IPS-NIHi11 (cell line): ENCODE measurements around the gene PTPN9.
A peak's percentile ranks its signal among the peaks of the same experiment; 100 is the strongest.
"Not testable (repeated sequence)": the region's sequence is repeated elsewhere in the genome, so short reads cannot be mapped to it uniquely, and the experiment has no call there.

Experiments used
- DNase-seq: peaks from one replicate; pipeline ENCODE4 v3.0.0; 2012; ENCODE audit warnings: mixed read lengths, low spot score

PTPN9 gene

DNA sequence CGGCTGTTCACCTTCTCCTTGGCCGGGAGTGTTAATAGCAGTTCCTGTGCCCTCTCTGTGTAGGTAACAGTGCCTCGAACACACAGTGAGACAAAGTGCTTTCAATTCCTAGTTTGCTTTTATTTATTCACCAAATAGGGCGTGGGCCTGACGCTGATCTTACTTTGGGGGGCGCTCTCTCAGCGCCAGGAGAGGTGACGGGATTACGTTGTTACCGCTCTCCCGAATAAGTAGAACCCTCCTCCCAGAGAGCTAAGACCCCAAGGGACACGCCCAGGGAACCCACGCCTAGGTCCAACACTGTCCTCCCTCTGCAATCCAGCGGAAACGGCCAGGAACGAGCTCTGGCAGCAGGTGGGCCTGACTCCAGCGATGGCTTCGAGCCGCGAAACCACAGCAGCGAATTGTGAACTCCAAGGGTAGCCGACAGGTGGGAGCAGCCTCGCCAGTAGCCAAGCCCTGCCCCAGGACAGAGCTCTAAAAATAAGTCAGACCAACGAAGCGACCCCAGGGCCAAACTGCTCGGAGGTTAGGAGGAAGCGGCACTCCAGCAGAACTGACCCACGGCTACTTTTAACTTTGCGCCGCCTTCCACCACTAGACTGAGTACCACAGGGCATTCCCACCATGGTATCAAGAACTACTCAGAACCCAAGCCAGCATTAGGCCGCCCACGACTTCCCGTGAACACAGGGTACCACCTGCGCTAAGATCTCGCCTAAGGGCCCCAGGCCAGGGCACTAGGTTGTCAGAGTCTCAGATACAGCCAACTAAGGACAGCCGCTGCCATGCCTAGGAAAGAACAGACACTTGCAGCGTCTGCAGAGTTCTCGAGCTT lies 126.0 kb downstream of the PTPN9 start:
- DNase-seq: no peak

DNA sequence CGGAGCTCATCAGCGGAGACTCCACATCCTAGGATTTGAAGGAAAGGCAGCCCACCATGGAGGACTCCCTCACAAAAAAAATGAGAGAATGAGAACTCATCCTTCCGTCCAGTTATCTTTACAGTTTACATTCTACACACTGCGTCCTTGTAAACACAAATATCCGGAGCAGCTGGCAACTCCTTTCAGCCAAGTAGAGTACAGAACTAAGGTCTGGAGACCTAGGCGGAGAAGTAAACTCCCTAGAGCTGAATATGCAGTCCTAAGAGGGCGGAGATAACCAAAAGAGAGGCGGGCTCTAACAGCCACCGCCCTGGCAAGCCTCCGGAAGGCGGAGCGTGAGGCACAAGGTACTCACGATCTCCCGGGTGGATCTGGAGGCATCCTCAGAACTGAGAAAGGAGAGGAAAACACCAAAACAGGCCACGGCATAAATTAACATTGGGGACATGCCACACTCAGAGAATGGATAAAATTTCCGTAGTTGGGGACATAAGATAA lies 126.7 kb downstream of the PTPN9 start:
- DNase-seq: no peak

DNA sequence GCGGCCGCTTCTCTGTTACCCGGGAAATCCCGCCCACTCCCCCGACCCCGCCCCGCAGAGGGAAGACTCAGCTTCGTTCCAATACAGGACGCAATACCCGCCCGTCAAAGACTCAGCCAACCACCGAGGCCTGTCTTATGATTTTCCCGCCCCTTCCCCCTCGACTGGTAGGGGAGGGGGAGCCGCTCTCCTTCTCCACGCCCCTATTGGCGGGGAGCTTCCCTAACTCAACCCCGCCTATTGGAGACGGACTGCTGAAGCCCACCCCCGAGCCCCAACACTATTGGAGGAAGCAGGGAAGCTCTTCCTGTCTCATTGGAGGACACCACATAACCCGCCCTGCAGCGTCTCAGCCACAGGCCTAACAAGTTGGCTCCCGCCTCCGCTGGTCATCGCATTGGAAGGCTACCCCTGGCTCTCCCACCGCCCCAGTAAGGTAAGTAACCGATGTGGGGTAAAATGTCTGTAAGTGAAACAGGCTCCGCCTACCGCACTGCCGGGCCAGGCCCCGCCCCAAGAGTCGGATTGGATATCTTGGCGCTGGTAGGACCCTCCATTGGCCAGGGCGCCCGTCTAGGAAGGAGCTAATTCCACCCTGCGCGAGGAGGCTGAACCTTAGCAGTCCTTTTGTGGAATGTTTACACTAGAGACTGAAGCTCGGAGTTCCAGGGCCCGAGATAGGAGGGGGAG lies 127.3 kb downstream of the PTPN9 start, which contains the start of gene SIN3A:
Gene SIN3A (minus strand): TSS at position 17 of the 690 bp plus-strand sequence. CDS start 21,315 bp downstream, outside the sequence.
- peak; percentile 60 for DNase-seq

DNA sequence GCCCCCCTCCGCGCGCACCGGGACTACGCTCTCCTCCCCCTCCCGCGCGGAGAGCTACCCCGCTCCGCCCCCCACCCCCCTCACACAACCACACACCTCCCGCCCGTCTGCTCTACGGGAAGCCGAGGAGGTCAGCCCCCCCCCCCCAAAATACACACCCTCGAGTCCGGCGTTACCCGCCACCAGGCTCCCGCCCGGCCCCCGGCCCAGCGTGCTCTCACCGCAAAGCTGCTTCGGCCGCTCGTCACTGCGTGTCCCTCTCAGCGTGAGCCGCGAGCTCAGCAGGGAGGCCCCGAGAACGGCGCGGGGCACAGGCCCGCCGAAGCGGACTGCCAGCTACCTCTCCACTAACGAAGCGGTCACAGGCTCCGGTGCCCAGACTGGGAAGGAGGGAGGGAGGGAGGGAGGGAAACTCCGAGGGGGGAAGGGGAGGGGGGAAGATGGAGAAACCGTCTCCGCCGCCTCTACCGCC lies 127.9 kb downstream of the PTPN9 start:
- no peak for DNase-seq

DNA sequence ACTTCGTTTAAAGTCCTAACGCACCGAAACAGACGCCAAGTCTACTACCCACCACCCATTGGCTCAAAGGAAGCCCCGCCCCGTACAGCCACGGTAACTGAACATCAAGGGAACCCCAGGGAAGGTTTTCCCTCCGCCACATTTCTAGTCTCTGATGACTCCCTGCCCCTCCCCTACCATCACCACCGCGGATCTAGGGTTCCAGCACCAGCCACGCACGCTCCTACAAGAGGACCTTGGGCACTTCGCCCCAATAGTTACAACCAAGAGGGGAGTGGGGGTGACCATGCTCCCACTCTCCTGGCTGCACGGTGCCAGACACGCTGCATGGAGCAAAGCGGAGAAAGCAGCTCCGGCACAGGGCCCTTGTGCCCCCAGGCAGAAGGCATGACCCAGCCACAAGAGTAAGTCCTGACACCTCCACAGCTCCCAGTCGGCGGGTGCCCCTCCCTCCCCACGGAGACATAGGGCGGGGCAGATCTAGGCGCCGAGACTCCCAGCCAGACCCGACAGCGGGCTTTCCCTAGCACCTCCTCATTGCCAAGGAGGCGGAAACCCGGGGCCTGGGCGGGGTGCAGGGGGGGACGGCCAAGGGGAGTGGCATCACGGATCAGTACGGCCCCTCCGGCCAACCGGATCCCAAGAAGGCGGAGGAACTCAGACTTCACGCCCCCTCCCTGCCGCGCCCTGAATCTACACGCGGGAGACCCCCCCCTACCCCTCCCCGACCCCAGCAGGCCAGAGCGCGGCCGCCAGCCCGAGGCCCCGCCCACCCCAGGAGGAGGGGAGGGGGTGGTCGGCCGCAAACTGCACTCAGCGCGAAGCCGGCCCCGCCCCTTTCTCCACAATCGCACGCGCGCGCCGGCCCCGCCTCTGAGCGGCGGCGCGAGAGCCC lies 128.6 kb downstream of the PTPN9 start:
- peak; percentile 83 for DNase-seq

DNA sequence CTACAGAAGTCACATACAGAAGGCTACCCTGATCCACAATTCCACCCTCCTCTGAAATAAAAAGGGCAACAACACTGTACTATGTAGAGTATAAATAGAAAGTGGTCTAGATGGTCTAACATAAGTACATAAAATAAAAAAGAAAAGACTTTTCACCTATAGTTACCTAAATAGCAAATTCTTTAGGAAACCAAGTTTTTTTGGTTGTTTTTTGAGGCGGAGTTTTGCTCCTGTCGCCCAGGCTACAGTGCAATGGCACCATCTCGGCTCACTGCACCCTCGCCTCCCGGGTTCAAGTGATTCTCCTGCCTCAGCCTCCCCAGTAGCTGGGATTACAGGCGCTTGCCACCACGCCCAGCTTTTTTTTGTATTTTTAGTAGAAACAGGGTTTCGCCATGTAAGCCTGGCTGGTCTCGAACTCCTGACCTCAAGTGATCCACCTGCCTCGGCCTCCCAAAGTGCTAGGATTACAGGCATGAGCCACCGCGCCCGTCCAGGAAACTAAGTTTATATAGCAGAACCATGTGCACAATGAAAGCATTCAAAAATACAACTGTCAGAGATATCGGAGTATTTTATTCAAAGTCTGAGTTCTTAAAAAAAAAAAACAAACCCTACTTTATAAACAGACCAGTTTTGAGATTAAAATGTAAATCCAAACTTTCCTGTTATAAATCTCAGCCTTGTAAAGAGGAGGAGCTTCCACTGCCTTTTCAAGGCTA lies 129.4 kb downstream of the PTPN9 start:
- DNase-seq: no peak

DNA sequence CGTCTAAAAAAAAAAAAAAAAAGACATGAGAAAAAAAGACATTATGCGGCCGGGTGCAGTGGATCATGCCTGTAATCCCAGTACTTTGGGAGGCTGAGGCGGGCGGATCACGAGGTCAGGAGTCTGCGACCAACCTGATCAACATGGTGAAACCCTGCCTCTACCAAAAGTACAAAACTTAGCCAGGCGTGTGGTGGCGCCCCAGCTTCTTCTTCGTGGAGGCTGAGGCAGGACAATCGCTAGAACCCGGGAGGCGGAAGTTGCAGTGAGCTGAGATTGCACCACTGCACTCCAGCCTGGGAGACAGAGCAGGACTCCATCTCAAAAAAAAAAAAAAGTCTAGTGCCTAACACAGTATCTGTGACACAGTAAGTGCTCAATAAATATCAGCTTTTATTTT lies 130.9 kb downstream of the PTPN9 start:
- DNase-seq: not testable (repeated sequence)

DNA sequence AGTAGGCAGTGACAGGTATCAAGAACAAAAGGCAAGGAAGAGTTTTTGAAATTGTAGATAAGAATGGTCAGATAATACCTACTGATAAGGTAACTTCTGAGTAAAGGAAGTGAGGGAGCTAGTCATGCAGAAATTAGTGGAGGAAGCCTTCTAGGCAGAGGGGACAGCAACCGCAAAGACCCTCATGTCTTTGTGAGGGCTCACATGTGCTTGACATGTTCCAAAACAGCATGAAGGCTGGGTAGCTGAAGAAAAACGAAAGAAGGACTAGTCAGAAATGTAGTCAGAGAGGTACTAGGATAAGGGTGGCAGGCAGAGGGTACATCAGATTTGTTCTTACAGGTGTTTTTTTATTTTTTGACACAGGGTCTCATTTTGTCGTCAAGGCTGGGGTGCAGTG lies 133.0 kb downstream of the PTPN9 start:
- no peak for DNase-seq

DNA sequence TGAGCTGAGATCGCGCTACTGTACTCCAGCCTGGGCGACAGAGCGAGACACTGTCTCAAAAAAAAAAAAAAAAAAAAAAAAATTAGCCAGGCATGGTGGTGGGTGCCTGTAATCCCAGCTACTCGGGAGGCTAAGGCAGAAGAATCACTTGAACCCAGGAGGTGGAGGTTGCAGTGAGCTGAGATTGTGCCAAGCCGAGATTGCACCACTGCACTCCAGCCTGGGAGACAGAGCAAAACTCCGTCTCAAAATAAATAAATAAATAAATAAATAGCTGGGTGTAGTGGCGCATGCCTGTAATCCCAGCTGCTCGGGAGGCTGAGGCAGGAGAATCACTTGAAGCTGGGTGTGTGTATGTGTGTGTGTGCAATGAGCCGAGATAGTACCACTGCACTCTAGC lies 133.8 kb downstream of the PTPN9 start:
- DNase-seq: not testable (repeated sequence)

DNA sequence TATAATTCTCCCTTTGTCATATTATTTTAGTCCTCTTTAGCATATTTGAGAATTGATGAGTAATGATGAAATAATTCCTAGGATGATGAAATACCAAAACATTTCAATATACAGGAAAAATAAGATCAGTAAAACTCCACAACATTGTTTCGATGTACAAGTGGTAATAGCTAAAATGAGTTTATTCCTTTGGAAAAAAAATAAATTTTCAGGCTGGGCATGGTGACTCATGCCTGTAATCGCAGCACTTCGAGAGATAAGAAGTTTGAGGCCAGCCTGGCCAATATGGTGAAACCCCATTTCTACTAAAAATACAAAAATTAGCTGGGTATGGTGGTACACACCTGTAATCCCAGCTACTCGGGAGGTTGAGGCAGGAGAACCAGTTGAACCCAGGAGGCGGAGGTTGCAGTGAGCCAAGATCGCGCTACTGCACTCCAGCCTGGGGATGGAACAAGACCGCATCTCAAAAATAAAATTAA lies 135.1 kb downstream of the PTPN9 start:
- DNase-seq: not testable (repeated sequence)

DNA sequence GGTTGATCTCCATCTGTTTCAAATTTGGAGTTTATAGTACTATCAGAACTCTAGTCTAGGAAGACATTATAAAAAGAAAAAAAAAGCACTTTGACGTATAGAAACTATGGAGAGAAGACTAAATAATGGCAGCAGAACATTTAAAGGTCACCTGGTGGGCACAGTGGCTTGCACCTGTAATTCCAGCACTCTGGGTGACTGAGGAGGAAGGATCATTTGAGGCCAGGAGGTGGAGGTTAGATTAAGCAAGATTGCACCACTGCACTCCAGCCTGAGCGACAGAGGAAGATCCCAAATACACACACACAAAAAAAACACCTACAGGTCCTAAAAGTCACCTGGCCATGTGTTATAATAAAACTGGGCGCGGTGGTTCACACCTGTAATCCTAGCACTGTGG lies 141.4 kb downstream of the PTPN9 start:
- no peak for DNase-seq

DNA sequence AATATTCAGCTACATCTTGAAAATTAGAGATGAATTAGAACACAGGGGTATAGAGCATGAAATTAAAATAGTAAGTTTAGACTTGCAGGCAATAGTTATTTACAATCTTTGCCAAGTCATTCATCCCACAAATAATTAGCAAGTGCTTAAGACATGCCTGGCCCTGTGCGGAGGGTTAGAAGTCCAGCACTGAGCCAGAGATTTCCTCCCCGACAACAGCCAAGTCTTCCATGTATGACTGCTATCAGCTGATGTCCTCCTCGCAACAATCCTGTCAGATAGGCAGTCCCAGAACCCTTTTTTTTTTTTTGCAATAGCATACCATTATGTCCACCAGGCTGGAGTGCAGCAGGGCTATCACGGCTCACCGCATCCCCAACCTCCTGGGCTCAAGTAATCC lies 142.2 kb downstream of the PTPN9 start:
- DNase-seq: no peak

DNA sequence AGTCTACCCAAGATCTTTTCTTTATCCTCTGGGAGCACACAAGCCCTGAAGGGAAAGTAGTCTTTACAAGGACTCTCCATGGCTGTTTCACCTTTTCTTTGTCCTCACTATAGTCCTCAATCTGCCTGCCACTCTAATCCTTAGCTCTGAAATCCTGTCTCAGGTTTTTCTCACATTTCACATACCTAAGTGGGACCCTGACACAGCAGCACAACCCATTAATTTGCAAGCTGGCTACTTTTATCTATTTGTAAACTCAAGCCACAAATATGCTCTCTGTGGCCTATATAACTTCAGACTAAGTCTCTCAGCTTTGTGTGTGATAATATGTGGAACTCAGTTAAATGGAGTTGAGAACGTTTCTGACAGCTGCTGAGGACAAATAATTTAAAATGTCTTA lies 147.4 kb downstream of the PTPN9 start:
- DNase-seq: no peak

DNA sequence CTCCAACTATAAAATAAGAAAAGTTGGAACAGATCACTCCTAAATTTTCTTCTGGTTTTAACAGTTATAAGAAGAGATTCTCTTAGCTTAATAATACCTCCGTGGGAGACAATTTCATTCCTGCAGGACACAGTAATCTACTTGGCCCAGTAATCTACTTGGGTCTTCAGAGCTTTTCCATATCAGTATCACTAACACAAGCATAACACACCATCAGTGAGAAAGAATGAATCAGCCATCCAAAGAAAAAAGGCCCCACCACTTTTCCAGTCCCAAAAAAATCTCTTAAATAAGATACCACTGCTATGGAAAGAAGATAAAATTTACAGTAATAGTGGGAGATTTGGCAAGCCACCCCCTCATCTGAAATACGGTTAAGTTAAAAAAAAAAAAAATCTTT lies 147.8 kb downstream of the PTPN9 start:
- no peak for DNase-seq

DNA sequence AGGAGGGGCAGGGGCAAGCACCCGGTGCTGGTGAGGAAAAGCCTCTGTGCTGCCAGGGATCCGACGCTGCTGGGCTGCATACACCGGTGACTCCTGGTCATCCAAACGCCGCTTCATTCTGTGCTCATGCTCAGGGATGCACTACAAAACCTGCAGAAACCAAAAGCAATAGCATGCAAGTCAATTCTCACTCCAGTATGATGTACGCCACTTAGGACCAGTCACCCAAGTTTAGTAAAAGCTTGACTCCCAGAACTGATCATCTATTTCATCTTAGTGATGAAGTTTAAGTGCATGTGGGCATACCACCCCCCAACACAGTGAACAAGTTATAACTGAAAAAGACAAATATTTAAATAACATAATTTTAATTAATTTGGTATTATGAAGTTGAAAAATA lies 148.9 kb downstream of the PTPN9 start:
- DNase-seq: no peak

DNA sequence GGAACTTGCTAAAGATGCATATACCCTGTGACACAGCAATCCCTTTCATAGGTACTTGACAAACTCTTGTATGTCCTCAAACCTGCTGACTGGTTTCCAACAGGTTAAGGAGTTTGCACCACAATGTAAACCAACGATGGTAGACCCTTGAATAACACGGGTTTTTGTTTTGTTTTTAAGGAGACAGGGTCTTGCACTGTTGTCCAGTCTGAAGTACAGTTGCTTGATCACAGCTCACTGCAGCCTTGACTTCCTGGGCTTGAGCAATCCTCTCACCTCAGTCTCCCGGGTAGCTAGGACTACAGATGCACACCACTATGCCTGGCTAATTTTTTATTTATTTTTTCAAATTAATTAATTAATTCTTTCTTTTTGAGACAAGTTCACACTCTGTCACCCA lies 151.0 kb downstream of the PTPN9 start:
- DNase-seq: no peak

DNA sequence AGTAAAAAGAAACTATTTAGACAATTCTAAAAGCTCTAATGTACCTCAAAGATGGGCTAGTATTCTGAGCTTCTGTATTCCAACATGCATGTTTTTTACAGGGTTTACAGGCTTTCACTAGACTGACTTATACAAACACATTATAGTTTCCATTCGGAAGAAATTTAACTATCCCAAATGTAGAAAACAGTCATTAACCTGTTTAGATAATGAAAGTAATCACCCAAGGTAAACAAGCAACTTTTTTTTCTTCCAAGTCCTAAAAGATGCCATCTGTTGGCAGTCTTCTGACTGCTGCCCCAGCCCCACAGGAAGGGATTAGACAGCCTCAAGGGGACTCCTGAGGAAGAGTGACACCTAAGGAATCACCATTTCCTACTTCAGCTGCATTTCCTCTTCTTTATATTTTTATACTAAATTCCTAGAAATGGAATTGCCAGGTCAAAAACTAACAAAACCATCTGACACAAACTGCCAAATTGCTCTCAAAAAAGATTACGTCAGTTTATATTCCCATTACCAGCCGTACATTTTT lies 153.1 kb downstream of the PTPN9 start:
- DNase-seq: no peak

DNA sequence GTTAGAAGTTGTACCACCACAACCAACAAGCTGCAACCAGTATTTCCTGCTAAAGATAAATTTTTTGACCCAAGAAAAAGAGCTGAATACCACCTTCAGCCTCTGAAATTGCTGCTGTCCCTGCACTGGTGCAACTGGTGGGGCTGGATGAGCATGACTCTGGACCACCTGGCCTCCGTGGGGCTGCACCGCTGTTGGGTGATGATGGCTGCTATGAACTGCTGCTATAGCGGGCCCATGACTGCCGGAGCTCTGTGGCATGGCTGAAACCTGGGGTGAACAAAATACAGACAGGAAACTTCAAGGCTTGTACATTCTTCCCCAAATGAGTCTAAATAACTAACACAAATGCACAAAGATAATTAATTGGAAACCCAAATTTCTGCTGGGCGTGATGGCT lies 156.6 kb downstream of the PTPN9 start:
- DNase-seq: no peak

DNA sequence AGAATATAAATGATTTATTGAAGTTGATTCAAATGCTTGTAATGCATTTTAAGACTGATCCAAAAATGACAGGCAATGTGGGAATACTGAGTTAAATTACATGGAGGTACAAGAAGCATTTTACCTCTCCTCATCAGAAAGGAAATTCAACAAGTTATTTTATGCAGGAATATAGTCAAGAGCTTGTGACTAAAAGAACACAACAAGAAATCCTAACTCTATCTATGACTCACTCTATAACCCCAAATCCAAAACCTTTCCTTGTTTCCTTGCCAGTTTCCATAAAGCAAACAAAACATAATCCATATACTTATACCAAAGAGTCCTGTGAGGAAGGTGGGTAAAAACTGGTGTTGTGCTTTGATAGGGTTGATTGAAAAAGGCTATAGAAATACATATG lies 158.4 kb downstream of the PTPN9 start:
- no peak for DNase-seq

DNA sequence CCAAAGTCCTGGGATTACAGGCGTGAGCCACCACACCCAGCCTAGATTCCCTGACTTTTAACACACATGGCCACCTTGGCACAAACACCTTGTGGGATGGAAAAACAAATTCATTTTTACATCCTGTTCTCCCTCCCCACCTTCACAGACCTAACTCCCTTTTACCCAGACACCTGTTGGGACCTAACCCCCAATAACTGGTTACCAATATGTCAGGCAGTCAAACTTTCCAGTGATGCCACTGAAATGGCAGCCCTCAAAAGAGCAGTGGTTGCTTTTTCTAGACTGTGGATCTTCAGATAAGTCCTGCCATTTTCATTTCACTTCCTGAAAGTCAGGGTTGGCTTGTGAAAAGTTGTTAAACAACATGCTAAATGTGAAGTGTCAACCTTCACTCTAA lies 162.5 kb downstream of the PTPN9 start:
- no peak for DNase-seq
